HFFc6 (cell line): ENCODE measurements around the gene RIT2. TPM values are rescaled to one million over a fixed set of nuclear protein-coding genes. Genes with fewer than 3 reads are reported as not detected.

Experiments used
- DNase-seq: peaks from one replicate; pipeline ENCODE4 v3.0.0-alpha.2; 2018
- H3K27ac Mint-ChIP-seq: 2 replicates; pipeline ENCODE4 v1.8.0; 2020; ENCODE audit warnings: mild to moderate bottlenecking, mixed read lengths
- H3K27me3 Mint-ChIP-seq: 2 replicates; pipeline ENCODE4 v1.8.0; 2021; ENCODE audit warnings: mild to moderate bottlenecking, moderate library complexity, mixed read lengths; ENCODE audit not compliant: insufficient read depth
- H3K36me3 Mint-ChIP-seq: 2 replicates; pipeline ENCODE4 v1.8.0; 2021; ENCODE audit warnings: low read depth, mixed read lengths
- H3K4me1 Mint-ChIP-seq: 2 replicates; pipeline ENCODE4 v1.8.0; 2020; ENCODE audit warnings: low read depth, mixed read lengths
- H3K4me3 Mint-ChIP-seq: 2 replicates; pipeline ENCODE4 v1.8.0; 2020; ENCODE audit warnings: mild to moderate bottlenecking, moderate library complexity, mixed read lengths
- H3K9me3 Mint-ChIP-seq: 2 replicates; pipeline ENCODE4 v1.8.0; 2020; ENCODE audit warnings: mild to moderate bottlenecking, mixed read lengths
- total RNA-seq, 6 experiments: library from RNA; stranded (reverse); fragmentation: NEBNext Ultra II Directional; extraction: Animal tissue kit (Norgen Biotek cat#: 25700); gene quantifications; 2 replicates in 1 of 6; 3 replicates in 5 of 6; pipeline ENCODE4 v1.2.3, GENCODE V29; 2021
- TF ChIP-seq, protein P1 (sequence below): fragments of 200-600 bp; sonication (generic); IDR thresholded peaks from 2 replicates; pipeline ENCODE4 v1.5.0; 2021; ENCODE audit warnings: antibody characterized with exemption, mild to moderate bottlenecking

Gene RIT2
- total RNA-seq, 6 experiments from 2014 or later = not detected

DNA sequence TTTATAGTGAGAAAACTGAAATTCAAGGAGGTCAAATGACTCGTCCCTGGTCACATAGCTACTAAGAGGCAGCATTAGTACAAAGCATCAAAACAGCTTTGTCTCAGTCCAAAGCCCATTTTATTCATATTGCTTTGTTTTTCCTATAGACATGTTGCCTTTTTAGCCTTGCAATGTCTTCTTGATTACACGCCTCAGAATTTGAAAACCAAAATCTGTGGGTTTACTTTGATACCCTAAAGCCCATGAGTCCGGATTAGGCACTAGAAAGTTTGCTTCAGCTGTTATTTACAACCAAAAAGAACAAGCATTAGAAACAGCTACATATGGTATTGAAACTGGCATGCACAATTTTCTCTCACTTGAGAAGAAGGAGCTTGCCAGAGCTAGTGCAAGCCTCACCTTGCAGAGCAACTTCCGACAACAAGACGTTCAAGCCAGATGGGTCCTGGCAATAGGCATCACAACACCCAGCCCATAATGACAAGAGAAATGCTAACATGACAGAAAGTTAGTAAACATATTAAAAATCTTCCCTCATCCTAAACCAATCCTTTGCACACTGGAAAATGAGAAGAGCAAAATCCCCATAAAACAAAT, 276.8 kb downstream of the RIT2 start:
- TF ChIP-seq, protein P1, sequence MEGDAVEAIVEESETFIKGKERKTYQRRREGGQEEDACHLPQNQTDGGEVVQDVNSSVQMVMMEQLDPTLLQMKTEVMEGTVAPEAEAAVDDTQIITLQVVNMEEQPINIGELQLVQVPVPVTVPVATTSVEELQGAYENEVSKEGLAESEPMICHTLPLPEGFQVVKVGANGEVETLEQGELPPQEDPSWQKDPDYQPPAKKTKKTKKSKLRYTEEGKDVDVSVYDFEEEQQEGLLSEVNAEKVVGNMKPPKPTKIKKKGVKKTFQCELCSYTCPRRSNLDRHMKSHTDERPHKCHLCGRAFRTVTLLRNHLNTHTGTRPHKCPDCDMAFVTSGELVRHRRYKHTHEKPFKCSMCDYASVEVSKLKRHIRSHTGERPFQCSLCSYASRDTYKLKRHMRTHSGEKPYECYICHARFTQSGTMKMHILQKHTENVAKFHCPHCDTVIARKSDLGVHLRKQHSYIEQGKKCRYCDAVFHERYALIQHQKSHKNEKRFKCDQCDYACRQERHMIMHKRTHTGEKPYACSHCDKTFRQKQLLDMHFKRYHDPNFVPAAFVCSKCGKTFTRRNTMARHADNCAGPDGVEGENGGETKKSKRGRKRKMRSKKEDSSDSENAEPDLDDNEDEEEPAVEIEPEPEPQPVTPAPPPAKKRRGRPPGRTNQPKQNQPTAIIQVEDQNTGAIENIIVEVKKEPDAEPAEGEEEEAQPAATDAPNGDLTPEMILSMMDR = no peak
- H3K36me3 Mint-ChIP-seq = no peaks in the 10 kb centered on the region
- no peak overlapping the region for H3K4me3 Mint-ChIP-seq
- no peaks in the 10 kb centered on the region for H3K4me1 Mint-ChIP-seq
- no peak overlapping the region for H3K27ac Mint-ChIP-seq
- no peaks in the 10 kb centered on the region for H3K27me3 Mint-ChIP-seq
- no peak for DNase-seq
- H3K9me3 Mint-ChIP-seq = peaks cover 36% of the 10 kb centered on the region

DNA sequence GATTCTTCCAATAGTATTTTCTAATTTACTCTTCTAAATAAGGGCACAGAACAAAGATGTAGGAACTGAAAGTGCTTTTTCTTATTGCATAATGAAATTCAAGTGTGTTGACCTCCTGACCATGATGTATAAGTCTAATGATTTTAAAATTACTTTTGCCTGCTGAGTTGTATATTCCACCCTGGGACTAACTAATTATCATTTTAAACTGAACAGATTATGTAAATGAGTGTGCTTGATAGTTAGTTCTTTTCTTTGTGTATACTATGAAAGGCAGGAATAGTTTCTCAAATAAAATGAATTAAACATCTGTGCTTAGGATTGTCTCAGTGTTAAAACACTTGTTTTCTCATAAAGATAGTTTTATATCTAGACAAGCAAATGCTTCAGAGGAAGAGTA, 284.5 kb downstream of the RIT2 start:
- Mint-ChIP-seq H3K4me1 (no peaks in the 10 kb centered on the region), H3K27me3 (no peaks in the 10 kb centered on the region; the same call in 1 of the 2 replicates), H3K9me3 (peaks cover 9% of the 10 kb centered on the region), H3K27ac (no peak overlapping the region), H3K36me3 (peaks cover 5% of the 10 kb centered on the region; the same call in 1 of the 2 replicates), H3K4me3 (no peak overlapping the region)
- no peak for DNase-seq
- TF ChIP-seq, protein P1 = no peak

DNA sequence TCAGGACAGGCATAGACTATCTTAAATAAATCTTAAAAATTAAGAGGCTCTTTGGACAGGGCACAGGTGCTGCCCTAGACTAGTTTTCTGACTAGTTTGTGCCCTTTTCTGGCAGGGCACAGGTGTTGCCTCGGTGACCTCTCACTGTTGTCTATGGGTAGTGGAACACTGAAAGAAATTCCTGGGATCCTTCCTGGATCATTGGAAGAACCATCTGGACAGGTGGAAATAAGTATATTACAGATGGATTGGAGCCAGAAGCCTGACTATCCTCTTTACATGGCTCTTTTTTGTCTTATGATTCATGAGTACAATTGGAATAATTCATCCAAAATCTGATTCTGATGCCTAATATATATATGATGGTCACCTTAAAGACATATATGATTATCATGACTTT, 286.6 kb downstream of the RIT2 start:
- TF ChIP-seq, protein P1 = no peak
- DNase-seq = no peak

DNA sequence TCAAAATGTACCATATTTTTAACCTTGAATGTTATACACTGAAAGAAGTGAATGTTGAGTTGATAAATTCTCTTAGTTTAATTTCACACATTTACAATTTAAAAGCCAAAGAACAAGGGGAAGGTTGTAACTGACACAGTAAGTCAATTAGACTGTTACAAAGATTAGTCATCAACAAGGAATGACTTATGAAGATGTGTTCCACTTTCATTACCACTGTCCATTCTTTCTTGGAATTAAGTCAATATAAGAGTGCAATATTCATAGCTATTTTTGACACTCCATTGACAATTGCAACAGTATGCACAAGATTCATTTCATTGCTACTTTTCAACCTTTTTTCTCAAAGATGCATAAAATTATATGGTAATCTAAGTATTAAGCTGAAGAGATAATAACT, 291.3 kb downstream of the RIT2 start:
- H3K9me3 Mint-ChIP-seq = peaks cover 15% of the 10 kb centered on the region
- no peaks in the 10 kb centered on the region for H3K27me3 Mint-ChIP-seq
- no peak overlapping the region for H3K27ac Mint-ChIP-seq
- H3K4me1 Mint-ChIP-seq = no peaks in the 10 kb centered on the region
- H3K4me3 Mint-ChIP-seq = no peak overlapping the region
- no peak for DNase-seq
- H3K36me3 Mint-ChIP-seq = no peaks in the 10 kb centered on the region; the same call in 1 of the 2 replicates
- TF ChIP-seq, protein P1 = no peak

More for the DNA sequence above, 286.6 kb downstream of the RIT2 start:
- Mint-ChIP-seq H3K27ac (no peak overlapping the region), H3K27me3 (no peaks in the 10 kb centered on the region; the same call in 1 of the 2 replicates), H3K36me3 (peaks cover 5% of the 10 kb centered on the region; the same call in 1 of the 2 replicates), H3K4me1 (no peaks in the 10 kb centered on the region), H3K9me3 (peaks cover 8% of the 10 kb centered on the region), H3K4me3 (no peak overlapping the region)

DNA sequence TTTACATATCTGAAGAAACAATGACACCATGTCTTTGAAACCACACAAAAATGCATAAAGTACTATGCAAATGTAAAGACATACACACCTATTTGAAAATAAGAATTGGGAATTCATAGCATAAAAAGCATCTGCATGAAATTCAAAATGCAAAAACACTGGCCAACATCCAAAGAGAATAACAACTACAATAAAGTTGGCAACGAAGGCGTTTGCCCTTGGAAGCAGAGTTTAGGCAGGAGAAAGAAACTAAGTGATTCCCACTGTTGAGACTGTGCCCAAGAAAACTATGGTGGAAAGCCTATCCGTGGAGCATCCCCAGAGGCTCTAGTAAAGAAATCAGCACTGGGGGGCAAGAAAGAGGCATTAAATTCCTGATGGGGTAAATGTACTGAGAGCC, 292.8 kb downstream of the RIT2 start:
- Mint-ChIP-seq H3K4me3 (no peak overlapping the region), H3K4me1 (no peaks in the 10 kb centered on the region), H3K27me3 (no peaks in the 10 kb centered on the region), H3K27ac (no peak overlapping the region), H3K36me3 (no peaks in the 10 kb centered on the region), H3K9me3 (peaks cover 15% of the 10 kb centered on the region)
- TF ChIP-seq, protein P1 = no peak
- DNase-seq = no peak
